ENCODE data around the gene GPHB5. TPM values are rescaled to one million over a fixed set of nuclear protein-coding genes. Genes with fewer than 3 reads are reported as not detected.

GPHB5 gene
- total RNA-seq, 1 experiment from 2014 or later: not detected

GRCh38 chr14:63287666-63288483, 30.9 kb downstream of the GPHB5 start:
- no peaks in the 10 kb centered on the region for H4K20me1 ChIP-seq (ENCODE audit: insufficient read depth)
- POLR2A ChIA-PET: no interaction called here
- peaks cover 81% of the 10 kb centered on the region for H3K27me3 ChIP-seq (ENCODE audit: insufficient read depth, low read length)

More at GRCh38 chr14:63287666-63288483, 30.9 kb downstream of the GPHB5 start:
- BruUV-seq (replicated peaks): no TSS peak
- no peaks in the 10 kb centered on the region for H3K9me3 ChIP-seq (ENCODE audit: control insufficient read depth in 1 of 2, insufficient read depth in 1 of 2, low read depth in 1 of 2, low read length in 2 of 2)
- H2AFZ ChIP-seq (ENCODE audit: low read depth, low read length, poor library complexity, severe bottlenecking): no peak overlapping the region
- no peaks in the 10 kb centered on the region for H3K36me3 ChIP-seq (ENCODE audit: control insufficient read depth in 1 of 2, insufficient read depth in 2 of 2, low read length in 2 of 2)
- no peaks in the 10 kb centered on the region for H3K79me2 ChIP-seq (ENCODE audit: insufficient read depth, low read length)
- H3K4me3 ChIP-seq (replicated peaks in 1 of 2; ENCODE audit: low read depth in 1 of 2, low read length in 2 of 2): no peak overlapping the region
- H3K4me2 ChIP-seq (ENCODE audit: low read length): no peak overlapping the region
- H3K27ac ChIP-seq (ENCODE audit: low read depth, low read length): no peak overlapping the region
- no peak for ATAC-seq
- H3K4me1 ChIP-seq (ENCODE audit: control insufficient read depth in 1 of 2, insufficient read depth in 2 of 2, low read length in 2 of 2): no peaks in the 10 kb centered on the region
- intact Hi-C loops (cut with micrococcal nuclease): no loop called here
- DNase-seq (ENCODE audit: low read depth, low spot score): no peak
- TF ChIP-seq MAX (IDR thresholded peaks at IDR 0.05): no peak
- TF ChIP-seq ATF3 (IDR thresholded peaks at IDR 0.05): no peak
- TF ChIP-seq POLR2AphosphoS5 (IDR thresholded peaks at IDR 0.05; ENCODE audit: low read depth, low read length): no peak
- TF ChIP-seq POLR2A (IDR thresholded peaks at IDR 0.05; ENCODE audit: borderline replicate concordance, extremely low read depth, insufficient read depth, insufficient read length): no peak
- no peak for TF ChIP-seq EGR1 (IDR thresholded peaks at IDR 0.05; ENCODE audit: low read depth)
- no peak for TF ChIP-seq JUND (IDR thresholded peaks at IDR 0.05)
- no peak for TF ChIP-seq YY1 (IDR thresholded peaks at IDR 0.05; ENCODE audit: extremely low read depth, insufficient replicate concordance, low read depth, low read length)
- TF ChIP-seq CBX3 (IDR thresholded peaks at IDR 0.05; ENCODE audit: low read depth): no peak
- no peak for TF ChIP-seq EZH2phosphoT487 (IDR thresholded peaks at IDR 0.05; ENCODE audit: borderline replicate concordance)
- TF ChIP-seq ZNF274 (IDR thresholded peaks at IDR 0.05; ENCODE audit: low read depth, low read length): no peak
- TF ChIP-seq SRF (IDR thresholded peaks at IDR 0.05; ENCODE audit: low read depth): no peak
- no peak for TF ChIP-seq SIN3A (IDR thresholded peaks at IDR 0.05; ENCODE audit: low read depth)
- no peak for TF ChIP-seq ELF1 (IDR thresholded peaks at IDR 0.05; ENCODE audit: borderline replicate concordance, low read depth)
- TF ChIP-seq ZBTB33 (IDR thresholded peaks at IDR 0.05; ENCODE audit: extremely low read depth, insufficient replicate concordance, low read length): no peak
- TF ChIP-seq ZFX (IDR thresholded peaks at IDR 0.05): no peak
- no peak for TF ChIP-seq EZH2 (IDR thresholded peaks at IDR 0.05)
- TF ChIP-seq FOSL1 (IDR thresholded peaks at IDR 0.05; ENCODE audit: low read depth): no peak
- no peak for TF ChIP-seq REST (IDR thresholded peaks at IDR 0.05; ENCODE audit: low read depth)
- no peak for TF ChIP-seq CEBPB (IDR thresholded peaks at IDR 0.05; ENCODE audit: low read depth)
- no peak for TF ChIP-seq CTCF (IDR thresholded peaks at IDR 0.05 in 2 of 3, conservative IDR thresholded peaks at IDR 0.05 in 1 of 3; ENCODE audit: borderline replicate concordance in 1 of 3, insufficient read depth in 1 of 3, low read depth in 2 of 3, low read length in 2 of 3)
- CTCF ChIA-PET: no interaction called here
- no peak overlapping the region for H3K9ac ChIP-seq (ENCODE audit: low read length)
- RAD21 ChIA-PET (ENCODE audit: low non-redundant PET in 1 of 2, low total read pairs in 2 of 2, uncharacterized antibody in 2 of 2, unreplicated experiment in 2 of 2): no interaction called here
- H3K9me2 ChIP-seq (ENCODE audit: insufficient read depth): no peaks in the 10 kb centered on the region
